ENCODE data around the gene RGS1. TPM values are rescaled to one million over a fixed set of nuclear protein-coding genes. Genes with fewer than 3 reads are reported as not detected.

RGS1 gene
- total and polyA plus RNA-seq, 9 of the 15 experiments (the other 6 are each of a cell fraction or from before 2014, with no cell fraction given) = not detected

- FAIRE-seq (no peak), DNase-seq (ENCODE audit: extremely low read depth in 1 of 4, low spot score in 3 of 4) (no peak), ATAC-seq (no peak)
- no peaks in the 10 kb centered on the region for H3K36me3 ChIP-seq (ENCODE audit: control insufficient read depth, insufficient read depth, low read length)
- no TSS peak for BruUV-seq (replicated peaks)
- H3K27ac ChIP-seq (ENCODE audit: extremely low read depth, low read depth, low read length) = no peak overlapping the region
- in situ Hi-C loops (cut with MboI) = no loop called here
- no peak overlapping the region for H3K9ac ChIP-seq (ENCODE audit: insufficient read depth in 1 of 2, low read depth in 2 of 2, low read length in 2 of 2)
- intact Hi-C loops (cut with micrococcal nuclease) = no loop called here
- H3K27me3 ChIP-seq (ENCODE audit: control insufficient read depth in 2 of 2, insufficient read depth in 2 of 2, low read length in 2 of 2) = no peaks in the 10 kb centered on the region
- no peak overlapping the region for H2AFZ ChIP-seq (ENCODE audit: low read depth, low read length)
- TF ChIP-seq SMARCA4 (IDR thresholded peaks at IDR 0.05) (no peak), SREBF2 (CRISPR knock-in tag; IDR thresholded peaks at IDR 0.05) (no peak), U2AF1 (optimal IDR thresholded peaks at IDR 0.05; ENCODE audit: low read depth, low read length) (no peak), HMGXB4 (CRISPR knock-in tag; IDR thresholded peaks at IDR 0.05) (no peak), FOXO4 (CRISPR knock-in tag; IDR thresholded peaks at IDR 0.05) (no peak), ZNF584 (CRISPR knock-in tag; IDR thresholded peaks at IDR 0.05; ENCODE audit: low read depth) (no peak)
- no peak overlapping the region for H3K4me2 ChIP-seq (ENCODE audit: insufficient read depth, low read length)
- POLR2A ChIA-PET = interaction anchor here (0.6 kb wide), 2 partner anchors 34 to 42 kb away, joined by 3 read pairs; no protein-coding TSS in a partner anchor
- no peaks in the 10 kb centered on the region for H3K9me1 ChIP-seq (ENCODE audit: control insufficient read depth, insufficient read depth, low read length)
- H4K20me1 ChIP-seq (replicated peaks; ENCODE audit: control insufficient read depth, insufficient read depth, low read length) = no peaks in the 10 kb centered on the region
- WGBS (ENCODE audit: insufficient coverage, low coverage, missing lambda C conversion rate) = 3% methylated on average over 4 of the region's 4 CpGs
- H3K9me3 ChIP-seq (replicated peaks; ENCODE audit: control insufficient read depth, insufficient read depth, low read depth, low read length) = no peaks in the 10 kb centered on the region
- CTCF ChIA-PET (ENCODE audit: low intra/inter-chr PET ratio) = no interaction called here
- H3K79me2 ChIP-seq (ENCODE audit: control insufficient read depth, insufficient read depth, low read length) = no peaks in the 10 kb centered on the region
- H3K4me1 ChIP-seq (replicated peaks in 1 of 2; ENCODE audit: control insufficient read depth in 2 of 2, insufficient read depth in 2 of 2, low read length in 2 of 2) = no peaks in the 10 kb centered on the region
- H3K4me3 ChIP-seq = no peak overlapping the region
These were observed 11.5 kb upstream of the RGS1 start for GRCh38 chr1:192564099-192564498.

All from K562 (cell line).